Retinal pigment epithelial cell (primary cell): ENCODE results near the gene MAPK8IP1.

Experiments
- DNase-seq: peaks from one replicate; pipeline ENCODE4 v3.0.0-alpha.2; 2010; ENCODE audit warnings: low read depth
- H3K4me3 ChIP-seq: 2 replicates; pipeline ENCODE4 v1.5.1; 2011; ENCODE audit warnings: mild to moderate bottlenecking, low read length, control low read depth, moderate library complexity
- CTCF ChIP-seq: conservative IDR thresholded peaks from 2 replicates; pipeline ENCODE4 v1.5.1; 2011; ENCODE audit warnings: low read depth, low read length, control low read depth, inconsistent platforms

MAPK8IP1 gene

DNA sequence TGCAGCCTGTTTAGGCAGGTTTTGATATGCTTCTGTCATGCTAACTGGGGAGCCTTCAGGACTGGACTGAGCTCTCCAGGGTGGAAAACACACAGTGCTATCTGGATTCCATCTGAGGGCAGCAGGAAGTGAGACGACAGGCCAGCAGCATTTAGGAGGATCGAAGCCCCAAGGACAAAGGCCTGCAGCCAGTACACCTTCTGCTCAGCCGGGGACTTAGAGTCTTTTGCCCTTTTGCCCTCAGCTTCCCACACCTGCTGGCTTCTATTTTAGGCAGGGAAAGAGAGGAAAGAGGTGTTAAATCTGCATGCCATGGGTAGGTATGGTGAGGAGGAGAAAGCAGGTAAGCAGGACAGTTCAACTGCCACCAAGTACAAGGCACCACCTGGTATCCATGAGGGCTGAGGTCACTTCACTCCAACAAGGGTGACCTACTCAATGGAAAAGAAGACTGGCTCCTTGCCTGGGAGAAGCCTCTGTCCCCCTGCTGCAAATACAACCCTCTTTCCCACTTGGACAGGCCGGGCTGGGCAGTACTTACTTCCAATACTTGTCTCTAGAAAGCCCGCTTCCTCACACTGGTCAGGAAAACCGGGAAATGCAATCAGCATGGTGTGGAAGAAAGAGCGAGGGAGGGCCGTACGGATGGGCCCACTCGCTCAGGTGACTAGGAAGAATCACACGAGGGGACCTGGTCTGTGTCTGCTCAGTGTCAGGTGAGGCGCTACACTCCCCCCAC lies 49.3 kb downstream of the MAPK8IP1 start:
- no peak for DNase-seq
- no peak for TF ChIP-seq CTCF
- no peak overlapping the region for H3K4me3 ChIP-seq

DNA sequence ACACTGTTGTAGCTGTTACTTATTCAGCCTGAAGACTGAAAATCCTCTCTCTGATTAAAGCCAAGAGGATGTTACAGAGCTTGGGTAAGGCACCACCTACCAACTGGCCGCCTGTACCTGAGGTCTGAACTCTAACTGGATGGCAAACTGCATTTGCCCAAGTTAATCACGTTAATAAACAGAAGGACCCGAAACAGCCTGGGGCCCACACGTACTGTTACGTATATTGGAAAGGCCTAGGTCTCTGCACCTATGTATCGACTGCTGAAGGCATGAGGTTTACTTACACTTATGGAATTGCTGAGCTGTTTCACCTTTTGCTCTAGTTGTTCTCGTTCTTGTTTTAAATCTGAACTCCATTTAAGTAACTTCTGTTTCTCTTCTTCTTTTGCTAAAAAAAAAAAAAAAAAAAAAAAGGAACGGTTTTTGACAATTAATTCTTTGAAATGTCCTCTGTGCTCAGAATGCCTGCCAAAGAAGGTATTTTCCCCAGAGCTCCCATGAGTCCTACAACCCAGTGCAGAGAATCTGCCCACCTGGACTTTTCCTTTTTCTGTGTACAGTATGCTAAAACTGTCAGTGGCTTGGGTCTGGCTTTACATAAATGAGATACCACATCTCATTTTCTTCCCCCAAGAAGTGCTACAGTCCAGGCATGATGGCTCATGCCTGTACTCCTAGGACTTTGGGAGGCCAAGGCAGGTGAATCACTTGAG lies 50.1 kb downstream of the MAPK8IP1 start:
- no peak overlapping the region for H3K4me3 ChIP-seq
- TF ChIP-seq CTCF = no peak
- no peak for DNase-seq

DNA sequence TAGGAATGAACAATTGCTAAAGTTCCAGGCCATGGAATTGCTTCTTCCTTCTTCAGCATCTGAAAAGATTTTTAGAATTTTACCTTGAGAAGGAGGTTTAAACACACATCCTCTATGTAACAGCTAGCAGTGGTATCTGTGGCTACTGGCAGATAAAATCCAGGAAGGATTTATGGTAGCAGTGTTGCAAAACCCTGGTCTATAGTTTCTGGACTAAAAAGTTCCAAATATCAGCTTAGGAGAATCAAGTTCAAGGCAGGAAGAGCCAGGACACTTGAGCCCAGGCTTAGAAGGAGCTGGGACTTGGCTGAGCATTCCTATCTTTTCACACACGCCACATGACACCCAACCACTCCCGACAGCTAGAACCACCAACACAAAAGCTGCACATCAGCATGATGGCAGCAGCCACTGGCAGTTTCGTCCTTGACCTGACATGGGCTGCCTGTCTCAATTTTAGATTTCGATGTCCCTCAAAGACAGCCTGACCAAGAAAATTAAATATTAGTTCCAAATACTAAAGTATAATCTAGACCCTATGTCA lies 51.1 kb downstream of the MAPK8IP1 start:
- H3K4me3 ChIP-seq = no peak overlapping the region
- DNase-seq = no peak
- TF ChIP-seq CTCF = no peak

GRCh38 chr11:45937916-45938315 lies 52.5 kb downstream of the MAPK8IP1 start:
- H3K4me3 ChIP-seq = no peak overlapping the region
- no peak for DNase-seq
- TF ChIP-seq CTCF = no peak

GRCh38 chr11:45939836-45940235 lies 54.4 kb downstream of the MAPK8IP1 start:
- no peak for TF ChIP-seq CTCF
- H3K4me3 ChIP-seq = no peak overlapping the region
- DNase-seq = no peak

GRCh38 chr11:45941285-45941684 lies 55.8 kb downstream of the MAPK8IP1 start:
- no peak for DNase-seq
- TF ChIP-seq CTCF = no peak
- H3K4me3 ChIP-seq = no peak overlapping the region
